Keratinocyte (primary cell): Measurements from ENCODE around the gene KIF13A. TPM values are rescaled to one million over a fixed set of nuclear protein-coding genes. Genes with fewer than 3 reads are reported as not detected.

Experiments used
- DNase-seq: peaks from one replicate; pipeline ENCODE4 v3.0.0-alpha.2; 2011; ENCODE audit warnings: low read depth, missing footprints, low spot score
- FAIRE-seq: peaks from 2 replicates; lab custom pipeline; 2011; peaks lifted over from hg19 to GRCh38; lab: Jason Lieb, UNC
- H2AFZ ChIP-seq: 2 replicates; pipeline ENCODE4 v1.6.0; 2012; ENCODE audit warnings: low read length, control low read depth, inconsistent platforms; ENCODE audit not compliant: control insufficient read depth
- H3K27ac ChIP-seq: 2 replicates; pipeline ENCODE4 v1.5.1; 2011; ENCODE audit warnings: low read length; ENCODE audit not compliant: control insufficient read depth, insufficient read depth
- H3K27me3 ChIP-seq: 3 replicates; pipeline ENCODE4 v1.6.0; 2011; ENCODE audit warnings: low read length; ENCODE audit not compliant: control insufficient read depth, insufficient read depth; ENCODE audit errors: extremely low read depth
- H3K36me3 ChIP-seq, 2 experiments: 2 replicates in 1 of 2; 3 replicates in 1 of 2; pipeline ENCODE4 v1.5.1; 2011; ENCODE audit warnings: low read length in 2 of 2, mild to moderate bottlenecking in 1 of 2; ENCODE audit not compliant: control insufficient read depth in 2 of 2, insufficient read depth in 2 of 2; ENCODE audit errors: extremely low read depth in 1 of 2
- H3K4me1 ChIP-seq: 3 replicates; pipeline ENCODE4 v1.5.1; 2011; ENCODE audit warnings: low read length; ENCODE audit not compliant: control insufficient read depth, insufficient read depth; ENCODE audit errors: extremely low read depth
- H3K4me2 ChIP-seq: 3 replicates; pipeline ENCODE4 v1.6.0; 2011; ENCODE audit warnings: low read depth, low read length; ENCODE audit not compliant: control insufficient read depth, insufficient read depth; ENCODE audit errors: extremely low read depth
- H3K4me3 ChIP-seq, 3 experiments: fragments of 200-600 bp in 1 of 3; sonication (generic) in 1 of 3; 2 replicates in 2 of 3; 3 replicates in 1 of 3; pipeline ENCODE4 v1.5.1; 2011 to 2016; ENCODE audit warnings: low read length in 3 of 3, mild to moderate bottlenecking in 3 of 3, control low read depth in 2 of 3, inconsistent platforms in 1 of 3, low read depth in 1 of 3, mixed read lengths in 1 of 3, mixed run types in 1 of 3, moderate library complexity in 1 of 3; ENCODE audit not compliant: control insufficient read depth in 2 of 3, insufficient read depth in 2 of 3; ENCODE audit errors: extremely low read depth in 1 of 3
- H3K79me2 ChIP-seq: 2 replicates; pipeline ENCODE4 v1.6.0; 2012; ENCODE audit warnings: low read length; ENCODE audit not compliant: control insufficient read depth, insufficient read depth
- H3K9ac ChIP-seq: 3 replicates; pipeline ENCODE4 v1.6.0; 2011; ENCODE audit warnings: low read length; ENCODE audit not compliant: control insufficient read depth, insufficient read depth; ENCODE audit errors: extremely low read depth
- H3K9me1 ChIP-seq: 3 replicates; pipeline ENCODE4 v1.6.0; 2011; ENCODE audit warnings: low read length; ENCODE audit not compliant: control insufficient read depth, insufficient read depth; ENCODE audit errors: extremely low read depth
- H3K9me3 ChIP-seq: 2 replicates; pipeline ENCODE4 v1.5.1; 2012; ENCODE audit warnings: low read depth, low read length; ENCODE audit not compliant: control insufficient read depth
- H4K20me1 ChIP-seq: 3 replicates; pipeline ENCODE4 v1.6.0; 2011; ENCODE audit warnings: low read length; ENCODE audit not compliant: control insufficient read depth, insufficient read depth; ENCODE audit errors: extremely low read depth
- EZH2 ChIP-seq: IDR thresholded peaks from one replicate; pipeline ENCODE4 v1.6.1; 2012; ENCODE audit warnings: inconsistent platforms, mild to moderate bottlenecking, low read length, moderate library complexity
- dilution Hi-C: fragments of 300-500 bp; cut with MboI; formaldehyde crosslinking; loops from one replicate; pipeline ENCODE4 v1.7.0; 2020; ENCODE audit warnings: low sequenced_read_pairs; ENCODE audit not compliant: extremely low pct_ligation_motif_present
- polyA plus RNA-seq, 5 experiments: library from polyadenylated mRNA; depleted of rRNA in 3 of 5; stranded (reverse) in 3 of 5; stranded (forward) in 1 of 5; unstranded in 1 of 5; fragments of >200 nt; gene quantifications; 1 replicate in 1 of 5; 2 replicates in 3 of 5; 3 replicates in 1 of 5; pipeline versions ENCODE4 v1.2.1 to v1.2.3, GENCODE V29; 2011 to 2012; ENCODE audit warnings: missing spikeins in 2 of 5, low read depth in 1 of 5, low replicate concordance in 1 of 5
- TF ChIP-seq, protein P1 (sequence below), 3 experiments: IDR thresholded peaks in 1 of 3; conservative IDR thresholded peaks in 1 of 3; optimal IDR thresholded peaks in 1 of 3; 2 replicates in 2 of 3; 3 replicates in 1 of 3; pipeline versions ENCODE3 to v1.5.1; 2011; ENCODE audit warnings: low read length in 3 of 3, mild to moderate bottlenecking in 3 of 3, moderate library complexity in 2 of 3, control low read depth in 1 of 3, inconsistent platforms in 1 of 3; ENCODE audit not compliant: insufficient read depth in 2 of 3; ENCODE audit errors: extremely low read depth in 1 of 3

KIF13A gene
- polyA plus RNA-seq, 1 donor (not counting 4 experiments of a cell fraction or from before 2014, with no cell fraction given) = 96.2 TPM

DNA sequence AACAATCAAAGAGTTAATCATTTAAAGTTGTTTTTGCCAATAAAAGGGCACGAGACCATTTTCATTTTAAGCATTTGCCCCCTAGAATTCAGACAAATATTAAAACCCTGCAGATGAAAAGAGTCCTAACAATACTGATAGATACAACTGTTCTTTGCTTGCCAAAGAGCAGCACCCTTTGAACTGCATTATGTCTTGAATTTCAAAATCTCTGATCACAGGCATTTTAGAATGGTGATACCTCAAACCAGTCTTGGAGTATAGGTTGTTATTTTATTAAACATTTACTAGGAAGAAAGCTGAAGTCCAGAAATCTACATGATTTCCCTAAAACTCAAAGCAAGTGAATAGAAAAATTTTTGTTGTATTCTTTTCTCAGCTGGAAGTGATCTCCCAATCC lies 108.7 kb downstream of the KIF13A start:
- peaks cover 54% of the 10 kb centered on the region for H3K79me2 ChIP-seq
- no peak overlapping the region for H3K9ac ChIP-seq
- DNase-seq = no peak
- no peaks in the 10 kb centered on the region for H3K9me3 ChIP-seq
- H3K4me3 ChIP-seq = no peak overlapping the region
- H3K27ac ChIP-seq = no peak overlapping the region
- TF ChIP-seq, protein P1, sequence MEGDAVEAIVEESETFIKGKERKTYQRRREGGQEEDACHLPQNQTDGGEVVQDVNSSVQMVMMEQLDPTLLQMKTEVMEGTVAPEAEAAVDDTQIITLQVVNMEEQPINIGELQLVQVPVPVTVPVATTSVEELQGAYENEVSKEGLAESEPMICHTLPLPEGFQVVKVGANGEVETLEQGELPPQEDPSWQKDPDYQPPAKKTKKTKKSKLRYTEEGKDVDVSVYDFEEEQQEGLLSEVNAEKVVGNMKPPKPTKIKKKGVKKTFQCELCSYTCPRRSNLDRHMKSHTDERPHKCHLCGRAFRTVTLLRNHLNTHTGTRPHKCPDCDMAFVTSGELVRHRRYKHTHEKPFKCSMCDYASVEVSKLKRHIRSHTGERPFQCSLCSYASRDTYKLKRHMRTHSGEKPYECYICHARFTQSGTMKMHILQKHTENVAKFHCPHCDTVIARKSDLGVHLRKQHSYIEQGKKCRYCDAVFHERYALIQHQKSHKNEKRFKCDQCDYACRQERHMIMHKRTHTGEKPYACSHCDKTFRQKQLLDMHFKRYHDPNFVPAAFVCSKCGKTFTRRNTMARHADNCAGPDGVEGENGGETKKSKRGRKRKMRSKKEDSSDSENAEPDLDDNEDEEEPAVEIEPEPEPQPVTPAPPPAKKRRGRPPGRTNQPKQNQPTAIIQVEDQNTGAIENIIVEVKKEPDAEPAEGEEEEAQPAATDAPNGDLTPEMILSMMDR (optimal IDR thresholded peaks at IDR 0.05 in 1 of 3, IDR thresholded peaks at IDR 0.05 in 1 of 3, conservative IDR thresholded peaks at IDR 0.05 in 1 of 3; ENCODE audit: extremely low read depth in 1 of 3, insufficient read depth in 2 of 3, low read length in 3 of 3) = no peak
- no peak for TF ChIP-seq EZH2
- H3K4me1 ChIP-seq = peaks cover 20% of the 10 kb centered on the region
- H3K27me3 ChIP-seq = no peaks in the 10 kb centered on the region
- no peak overlapping the region for H3K4me2 ChIP-seq
- dilution Hi-C loops = no loop called here
- FAIRE-seq = no peak
- H3K9me1 ChIP-seq = no peaks in the 10 kb centered on the region
- no peaks in the 10 kb centered on the region for H4K20me1 ChIP-seq
- H2AFZ ChIP-seq = no peak overlapping the region
- peaks cover 2 to 8% of the 10 kb centered on the region in 2 experiments for H3K36me3 ChIP-seq

DNA sequence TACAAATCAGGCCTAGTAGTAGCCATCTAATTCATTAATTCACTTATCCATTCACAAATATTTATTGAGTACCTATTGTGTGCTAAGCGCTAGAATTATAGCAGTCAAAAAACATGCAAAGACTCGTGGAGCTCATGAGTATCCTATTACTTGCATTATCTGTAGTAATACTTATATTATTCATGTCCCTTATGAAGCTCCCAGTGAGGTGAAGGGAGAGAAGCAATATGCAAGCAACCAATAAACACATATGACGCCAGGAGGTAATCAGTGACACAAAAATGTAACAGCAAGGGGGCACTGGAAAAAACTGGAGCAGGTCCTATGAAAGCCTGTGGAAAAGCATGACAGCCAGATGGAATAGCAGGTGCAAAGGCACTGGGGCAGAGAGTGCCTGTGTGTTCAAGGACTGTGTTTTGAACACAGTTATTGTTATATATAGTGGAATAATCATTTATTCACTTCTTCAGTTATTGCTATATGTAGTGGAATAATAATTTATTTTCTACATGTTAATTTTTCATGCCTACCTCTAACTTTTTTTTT lies 109.5 kb downstream of the KIF13A start:
- H3K9me1 ChIP-seq = no peaks in the 10 kb centered on the region

More for the DNA sequence above, 109.5 kb downstream of the KIF13A start:
- FAIRE-seq (no peak), DNase-seq (no peak)
- Histone ChIP-seq H3K4me1 (peaks cover 20% of the 10 kb centered on the region), H2AFZ (no peak overlapping the region), H3K9me3 (no peaks in the 10 kb centered on the region), H3K4me2 (peak overlapping the region; percentile 24), H3K79me2 (peaks cover 46% of the 10 kb centered on the region), H4K20me1 (no peaks in the 10 kb centered on the region), H3K27ac (peak overlapping the region; percentile 12), H3K27me3 (no peaks in the 10 kb centered on the region), H3K9ac (no peak overlapping the region), H3K36me3 (peaks cover 0 to 2% of the 10 kb centered on the region in 2 experiments), H3K4me3 (no peak overlapping the region)
- no peak for TF ChIP-seq EZH2
- TF ChIP-seq, protein P1 (optimal IDR thresholded peaks at IDR 0.05 in 1 of 3, IDR thresholded peaks at IDR 0.05 in 1 of 3, conservative IDR thresholded peaks at IDR 0.05 in 1 of 3; ENCODE audit: extremely low read depth in 1 of 3, insufficient read depth in 2 of 3, low read length in 3 of 3) = no peak
- dilution Hi-C loops = no loop called here
